ENCODE data around the gene MAD1L1.

The MAD1L1 gene

DNA sequence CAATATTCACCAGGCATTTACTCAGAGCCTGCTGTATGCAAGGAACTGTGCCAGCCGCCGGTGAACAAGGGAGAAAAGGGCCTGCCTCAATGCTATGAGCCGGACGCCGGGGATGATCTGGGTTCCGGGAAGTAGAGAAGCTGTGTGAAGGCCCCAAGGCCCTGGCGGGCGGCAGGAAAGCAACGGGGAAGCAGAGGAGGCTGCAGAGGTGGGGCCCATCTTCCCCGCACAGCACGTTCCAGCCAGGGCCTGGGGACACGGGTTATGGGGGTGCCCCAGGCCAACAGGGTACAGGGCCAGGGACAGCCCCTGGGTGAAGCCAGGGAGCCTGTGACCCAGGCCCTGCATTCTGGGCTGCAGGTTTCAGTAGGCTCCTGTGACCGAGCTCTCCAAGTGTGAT is 179.3 kb downstream of the MAD1L1 start:
- DNase-seq = no peak

GRCh38 chr7:2052657-2053048 is 180.1 kb downstream of the MAD1L1 start:
- DNase-seq = no peak

- no peak for DNase-seq
Measured at GRCh38 chr7:2051707-2052656, 180.8 kb downstream of the MAD1L1 start.

DNA sequence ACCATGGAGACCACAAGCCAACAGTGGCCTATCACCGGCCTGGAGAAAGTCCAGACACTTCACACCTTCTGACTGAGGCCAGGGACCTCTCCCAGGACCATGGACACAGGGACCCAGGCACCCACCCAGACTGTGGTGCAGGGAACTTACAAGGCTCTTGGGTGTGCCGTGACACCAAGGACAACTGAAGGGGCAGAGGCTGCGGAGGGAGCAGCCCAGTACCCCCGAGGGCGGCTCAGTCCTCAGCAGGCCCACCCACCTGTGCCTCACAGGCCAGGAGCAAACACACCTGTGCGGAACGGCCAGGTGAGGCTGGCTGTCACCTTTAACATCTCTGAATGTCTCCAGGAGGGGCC is 182.3 kb downstream of the MAD1L1 start:
- no peak for DNase-seq

DNA sequence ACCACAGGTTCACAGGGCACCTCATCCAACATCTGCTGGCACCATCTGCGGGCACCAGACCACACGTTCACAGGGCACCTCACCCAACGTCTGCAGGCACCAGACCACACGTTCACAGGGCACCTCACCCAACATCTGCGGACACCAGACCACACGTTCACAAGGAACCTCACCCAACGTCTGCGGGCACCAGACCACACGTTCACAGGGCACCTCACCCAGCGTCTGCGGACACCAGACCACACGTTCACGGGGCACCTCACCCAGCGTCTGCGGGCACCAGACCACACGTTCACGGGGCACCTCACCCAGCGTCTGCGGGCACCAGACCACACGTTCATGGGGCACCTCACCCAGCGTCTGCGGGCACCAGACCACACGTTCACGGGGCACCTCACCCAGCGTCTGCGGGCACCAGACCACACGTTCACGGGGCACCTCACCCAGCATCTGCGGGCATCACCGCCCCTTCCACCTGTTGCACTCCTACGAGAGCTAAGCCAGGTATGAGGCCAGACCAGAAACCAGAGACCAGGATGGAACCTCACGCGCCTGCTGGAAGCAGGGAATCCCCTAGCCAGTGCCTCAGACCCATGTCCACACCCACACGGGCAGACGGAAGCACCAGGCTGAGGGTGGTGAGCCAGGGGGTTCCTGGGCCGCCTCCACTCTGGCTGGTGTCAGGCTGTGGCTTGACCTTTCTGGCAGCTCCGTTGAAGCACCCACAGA is 182.8 kb downstream of the MAD1L1 start:
- no peak for DNase-seq

- no peak for DNase-seq
Measured at GRCh38 chr7:2049111-2049781, 183.5 kb downstream of the MAD1L1 start.

- no peak for DNase-seq
Measured at GRCh38 chr7:2048531-2048930, 184.2 kb downstream of the MAD1L1 start.

DNA sequence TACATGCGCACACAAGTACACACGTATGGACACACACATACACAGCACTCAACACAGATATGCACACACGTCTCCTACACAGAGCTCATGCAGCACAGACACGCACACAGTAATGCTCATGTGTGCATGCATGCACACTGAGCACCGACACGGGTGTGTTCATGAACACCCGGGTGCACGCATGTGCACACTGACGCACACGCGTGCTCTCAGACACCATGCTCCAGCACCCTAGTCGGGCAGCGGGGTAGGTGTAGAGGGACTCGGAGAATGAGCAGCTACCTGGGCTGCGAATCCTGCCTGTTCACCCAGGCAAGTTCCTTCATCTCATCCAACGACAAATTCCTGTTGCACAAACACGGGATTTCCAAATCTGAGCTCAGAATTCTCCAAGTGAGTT is 184.7 kb downstream of the MAD1L1 start:
- no peak for DNase-seq

DNA sequence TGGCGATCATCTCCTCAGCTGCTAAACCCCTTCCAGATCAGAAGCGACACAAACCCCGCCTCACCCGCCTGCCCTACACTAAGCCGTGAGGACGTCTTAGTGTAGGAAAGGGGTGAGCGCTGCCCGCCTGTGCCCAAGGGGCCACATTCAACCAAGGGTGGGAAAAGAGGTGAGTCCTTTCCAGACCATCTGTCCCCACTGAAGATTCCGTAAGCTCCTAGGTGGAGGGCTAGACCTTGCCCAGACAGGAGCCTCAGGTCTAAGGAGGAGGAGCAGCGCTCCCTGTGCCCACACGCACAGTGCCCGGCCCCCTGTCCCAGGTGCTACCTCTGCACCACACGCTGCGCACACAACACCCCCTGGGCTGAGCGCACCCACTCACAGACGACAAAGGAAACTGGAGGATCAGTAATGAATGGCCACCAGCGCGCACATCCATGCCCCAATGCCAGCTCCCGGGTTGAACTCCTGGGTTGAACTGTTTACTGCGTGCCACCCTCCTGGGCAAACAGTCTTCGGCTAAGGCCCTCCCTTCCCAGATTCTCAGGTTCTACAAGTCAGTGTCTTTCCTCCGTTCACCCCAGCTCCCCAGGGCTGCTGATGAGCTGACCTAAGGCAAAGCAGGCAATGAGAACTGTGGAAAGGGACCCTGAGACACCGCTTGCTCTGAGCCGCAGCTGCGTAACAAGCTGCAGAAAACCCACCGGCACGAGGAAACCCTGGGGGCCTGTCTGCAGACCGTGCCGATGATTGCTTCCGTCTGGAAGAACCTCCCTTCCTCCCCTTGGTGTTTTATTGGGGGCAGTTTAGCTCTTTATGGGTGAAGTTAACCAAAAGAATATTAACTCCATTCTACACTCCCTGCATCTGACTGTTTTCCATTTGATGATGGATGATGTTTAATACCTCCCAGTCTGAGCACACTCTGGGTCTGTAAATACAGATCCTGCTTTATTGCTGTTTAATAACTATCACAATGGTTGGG is 185.9 kb downstream of the MAD1L1 start:
- DNase-seq = no peak

DNA sequence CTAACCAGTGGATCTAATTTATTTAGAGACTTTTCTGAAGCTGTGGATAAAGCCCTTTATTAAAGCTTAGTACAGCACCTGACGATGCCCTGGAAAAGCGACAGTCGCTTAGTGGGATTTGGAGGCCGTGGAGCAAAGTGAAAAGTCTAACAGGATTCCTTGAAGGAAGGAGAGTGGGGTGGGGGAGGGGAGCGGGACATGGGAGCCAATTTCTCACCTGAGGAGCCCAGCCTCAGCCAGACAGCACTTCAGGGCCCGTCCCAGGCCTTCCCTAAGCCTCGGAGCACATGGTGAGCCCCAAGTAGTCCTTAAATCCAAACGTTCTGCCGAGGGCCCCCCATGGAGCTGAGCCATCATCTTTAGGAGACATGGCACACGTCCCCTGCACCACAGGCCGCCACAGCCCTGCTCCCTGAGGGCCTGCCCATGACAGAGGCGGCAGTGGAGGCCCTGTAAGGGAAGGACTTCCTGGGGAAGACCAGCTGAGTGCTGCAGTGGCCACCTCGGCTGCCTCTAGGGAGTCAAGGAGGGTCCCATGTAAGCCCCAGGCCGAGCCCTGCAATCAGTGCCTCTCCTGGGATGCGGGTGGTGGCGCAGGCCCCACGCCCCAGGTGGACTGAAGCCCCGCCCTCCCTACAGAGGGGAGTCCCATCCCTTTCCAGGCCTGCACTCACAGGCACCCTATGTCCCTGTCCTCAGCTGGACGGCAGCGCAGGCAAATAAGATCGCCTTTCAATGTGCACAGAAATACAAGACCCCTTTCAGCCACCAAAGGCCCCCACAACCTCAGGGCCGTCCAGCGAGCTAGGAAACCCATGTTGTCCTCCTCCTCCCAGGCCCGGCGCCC is 187.0 kb downstream of the MAD1L1 start:
- no peak for DNase-seq

DNA sequence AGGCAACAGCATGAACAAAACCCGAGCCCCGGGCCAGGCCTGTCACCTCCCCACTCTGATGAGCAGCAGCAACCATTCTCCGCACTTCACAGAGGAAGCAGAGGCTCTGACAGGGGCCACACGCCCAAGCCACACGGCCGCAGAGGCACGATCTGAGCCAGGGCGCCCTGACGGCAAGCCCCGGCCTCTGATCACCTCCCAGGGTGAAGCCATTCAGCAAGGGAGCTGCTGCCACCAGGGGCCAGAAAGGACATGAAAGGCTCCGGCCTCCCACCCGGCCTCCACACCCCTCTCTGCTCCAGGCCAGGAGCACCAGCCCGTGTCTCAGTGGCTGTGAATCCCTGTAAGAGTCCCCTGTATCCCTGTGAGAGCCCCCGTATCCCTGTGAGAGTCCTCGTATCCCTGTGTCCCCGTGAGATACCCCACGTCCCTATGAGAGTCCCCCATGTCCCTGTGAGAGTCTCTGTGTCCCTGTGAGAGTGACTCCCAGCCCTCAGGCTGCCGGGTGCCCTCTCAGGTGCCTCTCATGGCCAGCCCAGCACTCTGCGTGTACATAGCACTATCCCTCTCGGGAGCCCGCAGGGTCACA is 187.8 kb downstream of the MAD1L1 start:
- DNase-seq = no peak

GRCh38 chr7:2044311-2044882 is 188.3 kb downstream of the MAD1L1 start:
- no peak for DNase-seq

DNA sequence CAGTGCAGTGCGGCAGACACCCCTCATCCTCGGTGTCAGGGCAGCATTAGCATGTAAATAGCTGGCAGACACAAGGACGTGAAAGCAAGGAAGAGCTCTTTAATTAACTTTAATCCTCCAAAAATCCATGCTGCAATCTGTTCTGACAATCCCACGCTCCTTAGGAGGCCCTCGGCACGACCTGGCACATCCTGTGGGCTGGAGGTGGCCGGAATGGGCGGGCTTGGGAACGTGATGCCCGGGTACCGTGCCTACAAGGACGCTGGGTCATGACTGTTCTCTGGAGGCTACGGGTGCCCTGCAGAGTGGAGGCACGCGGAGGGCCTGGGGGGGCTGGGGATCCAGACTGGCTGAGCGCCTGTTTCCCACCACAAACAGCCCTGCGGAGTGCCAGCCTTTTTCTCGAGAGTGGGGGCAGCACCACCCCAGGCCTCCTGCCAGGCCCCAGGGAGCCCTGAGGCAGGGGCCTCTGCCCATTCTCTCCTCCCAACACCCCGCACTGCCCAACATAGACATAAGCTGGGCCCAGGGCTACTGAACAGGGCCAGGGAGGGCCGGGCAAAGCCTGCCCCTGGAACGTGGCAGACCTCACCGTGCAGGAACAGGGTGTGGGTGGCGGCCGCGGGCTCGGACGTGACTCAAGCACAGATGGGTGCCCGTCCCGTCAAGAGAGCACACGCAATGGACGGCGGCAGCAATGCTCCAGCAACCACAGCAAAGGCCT is 189.3 kb downstream of the MAD1L1 start:
- DNase-seq = no peak

- no peak for DNase-seq
Measured at GRCh38 chr7:2042650-2043049, 190.1 kb downstream of the MAD1L1 start.

- no peak for DNase-seq
Measured at GRCh38 chr7:2041496-2042367, 191.0 kb downstream of the MAD1L1 start.

DNA sequence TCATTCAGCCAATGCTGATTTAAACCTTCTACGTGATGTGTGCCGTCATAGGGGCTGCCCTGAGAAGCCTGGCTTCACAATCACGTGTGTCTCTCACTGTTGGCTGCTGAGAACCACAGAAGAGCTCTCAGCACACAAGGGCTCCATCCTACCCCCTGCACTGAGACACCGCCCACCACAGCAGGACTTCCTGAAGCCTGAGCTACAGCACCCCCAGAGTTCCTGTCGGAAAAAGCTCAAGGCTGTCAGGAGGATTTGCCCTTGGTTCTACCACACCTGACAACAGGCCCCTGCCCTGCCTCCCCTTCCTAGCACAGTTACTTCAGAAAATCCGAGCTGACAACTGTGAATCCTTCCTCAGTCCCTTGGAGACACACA is 191.9 kb downstream of the MAD1L1 start:
- no peak for DNase-seq

- DNase-seq = no peak
Measured at GRCh38 chr7:2040201-2040892, 192.4 kb downstream of the MAD1L1 start.

Measured in stimulated activated naive CD4-positive, alpha-beta T cell treated with Interleukin-2 at 50 U/mL for 16 hours (primary cell).